KBM-7 (cell line): ENCODE measurements around the gene CPEB3.

Source experiments
- DNase-seq: peaks from one replicate; pipeline ENCODE4 v3.0.0-alpha.2; 2015
- in situ Hi-C: fragments of 300-500 bp; cut with MboI; formaldehyde crosslinking; loops from 2 replicates; pipeline ENCODE4 v1.14.3; 2020; ENCODE audit warnings: low sequenced_read_pairs, low pct_unique_long_range_greater_than_20kb, mixed read lengths

CPEB3 gene

DNA sequence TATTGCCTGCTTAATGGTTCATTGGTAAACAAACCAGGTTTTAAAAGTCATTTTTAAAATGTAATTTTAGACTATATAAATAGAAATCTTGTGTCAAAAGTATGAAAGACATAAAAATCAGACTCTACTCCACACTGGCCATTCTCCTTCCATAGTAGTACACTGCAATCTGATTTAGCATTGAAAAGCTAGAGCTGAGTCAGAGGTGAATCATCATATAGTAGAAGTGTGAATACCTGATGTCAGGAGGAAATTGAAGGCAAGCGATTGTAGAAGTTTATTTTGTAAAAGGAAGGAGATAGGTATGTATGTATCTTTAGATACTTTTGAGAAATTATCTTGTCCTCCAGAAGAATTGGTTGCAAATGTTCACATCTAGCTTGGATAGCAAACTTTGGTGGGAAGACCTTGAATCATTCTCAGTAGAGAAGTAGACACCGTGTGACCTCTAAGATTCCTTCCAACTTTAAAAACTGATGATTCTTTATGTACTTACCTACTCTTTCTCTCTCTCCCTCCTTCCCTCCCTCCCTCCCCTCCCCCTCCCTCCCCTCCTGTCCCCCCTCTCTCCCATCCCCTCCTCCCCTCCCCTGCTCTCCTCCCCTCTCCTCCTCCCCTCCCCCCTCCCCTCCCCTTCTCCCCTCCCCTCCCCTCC lies 279.2 kb downstream of the CPEB3 start:
- no peak for DNase-seq
- in situ Hi-C loops, result no loop called here

DNA sequence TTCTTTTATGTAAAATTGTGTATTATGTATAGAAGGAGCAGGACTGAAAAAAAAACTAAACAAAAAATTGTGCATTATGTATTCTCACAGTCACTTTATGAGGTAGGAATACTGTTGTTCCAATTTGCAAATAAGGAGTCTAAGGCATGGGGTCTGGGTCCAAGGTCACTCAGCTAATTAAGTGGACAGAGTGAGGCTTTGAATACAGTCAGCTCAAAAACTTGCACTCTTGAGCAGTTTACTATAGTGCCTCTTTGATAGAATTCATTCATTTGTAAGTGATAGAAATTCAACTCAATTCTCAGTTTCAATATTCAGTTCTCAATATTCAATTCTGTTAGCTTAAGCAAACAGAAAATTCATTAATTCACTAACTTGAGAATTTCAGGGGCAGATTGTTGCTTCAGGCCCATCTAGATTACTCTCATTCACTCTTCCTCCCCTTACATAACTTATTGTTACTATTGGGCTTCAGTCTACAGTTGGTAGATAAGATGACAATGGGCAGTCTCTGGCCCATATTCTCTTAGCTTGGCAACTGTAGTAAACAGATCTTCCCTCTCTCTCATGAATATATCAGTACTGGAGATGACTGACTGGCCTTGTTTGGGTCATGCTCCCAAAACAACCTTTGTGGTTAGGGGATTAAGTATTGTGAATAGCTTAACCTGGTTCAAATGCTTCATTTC lies 280.7 kb downstream of the CPEB3 start:
- DNase-seq, result no peak
- in situ Hi-C loops, result no loop called here

GRCh38 chr10:92009445-92009844 lies 281.4 kb downstream of the CPEB3 start:
- in situ Hi-C loops, result no loop called here
- no peak for DNase-seq

GRCh38 chr10:92005978-92006377 lies 284.9 kb downstream of the CPEB3 start:
- in situ Hi-C loops, result no loop called here
- no peak for DNase-seq

DNA sequence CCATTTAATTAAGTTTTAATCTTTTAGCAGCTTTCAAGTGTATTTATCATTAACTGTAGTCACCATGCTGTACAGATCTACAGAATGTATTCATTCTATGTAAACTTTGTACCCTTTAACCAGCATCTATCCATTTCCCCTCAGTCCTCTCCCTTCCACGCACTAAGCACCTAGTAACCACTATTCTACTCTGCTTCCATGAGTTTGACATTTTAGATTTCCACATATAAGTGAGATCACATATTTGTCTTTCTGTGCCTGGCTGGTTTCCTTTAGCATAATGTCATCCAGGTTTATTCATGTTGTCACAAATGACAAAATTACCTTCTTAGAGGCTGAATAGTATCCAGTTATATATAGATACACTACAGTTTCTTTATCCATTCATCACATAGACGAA lies 287.6 kb downstream of the CPEB3 start:
- in situ Hi-C loops, result no loop called here
- DNase-seq, result no peak

DNA sequence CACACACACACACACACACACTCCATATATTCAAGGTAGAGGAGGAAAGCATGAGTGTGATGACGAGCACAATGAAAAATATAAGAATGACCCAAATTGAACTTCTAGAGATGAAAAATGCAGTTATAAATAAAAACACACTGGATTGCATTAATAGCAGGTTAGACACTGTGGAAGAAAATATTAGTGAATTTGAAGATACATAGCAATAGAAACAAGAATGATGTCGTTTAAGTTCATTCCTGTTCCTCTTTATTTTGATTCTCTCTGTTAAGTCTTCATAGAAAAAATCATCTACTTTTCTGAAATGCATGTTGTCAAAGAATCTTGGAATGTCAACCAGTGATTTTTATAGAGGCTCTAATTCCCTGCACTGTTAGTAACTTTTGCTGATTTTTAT lies 288.9 kb downstream of the CPEB3 start:
- DNase-seq, result no peak
- in situ Hi-C loops, result no loop called here

- no peak for DNase-seq
- in situ Hi-C loops, result no loop called here
Observed at GRCh38 chr10:92001581-92001980, 289.3 kb downstream of the CPEB3 start.
